Psoas muscle (tissue), 8 donors: Measurements from ENCODE around the gene HOXA4. TPM values are rescaled to one million over a fixed set of nuclear protein-coding genes. Genes with fewer than 3 reads are reported as not detected.
A peak's percentile ranks its signal among the peaks of the same experiment; 100 is the strongest.

Experiments
- ATAC-seq, 4 donors: fragments of 200-7000 bp; cut with Tn5 transposase; one replicate each; pipeline ENCODE4 v1.9.1; 2020; ENCODE audit warnings: moderate library complexity in 3 of 4, mild to moderate bottlenecking in 2 of 4
- DNase-seq, 2 donors: peaks; one replicate each; pipeline ENCODE4 v3.0.0-alpha.2; 2020
- H3K27ac ChIP-seq: fragments of 200-600 bp; one replicate; pipeline ENCODE4 v1.8.0; 2022
- H3K27me3 ChIP-seq, 3 donors: fragments of 200-600 bp in 1 of 3; one replicate each; pipeline versions ENCODE4 v1.6.1 to v1.8.0; 2013 to 2022; ENCODE audit warnings: low read length in 2 of 3, mild to moderate bottlenecking in 2 of 3, moderate library complexity in 1 of 3; ENCODE audit not compliant: insufficient read depth in 3 of 3
- H3K36me3 ChIP-seq, 2 donors: fragments of 200-600 bp in 1 of 2; one replicate each; pipeline versions ENCODE4 v1.6.1 to v1.8.0; 2013 to 2022; ENCODE audit warnings: low read depth in 1 of 2, mild to moderate bottlenecking in 1 of 2, moderate library complexity in 1 of 2; ENCODE audit not compliant: insufficient read depth in 1 of 2
- H3K4me1 ChIP-seq: fragments of 200-600 bp; one replicate; pipeline ENCODE4 v1.8.0; 2022
- H3K4me3 ChIP-seq: fragments of 200-600 bp; one replicate; pipeline ENCODE4 v1.8.0; 2022; ENCODE audit warnings: mild to moderate bottlenecking
- H3K9me3 ChIP-seq: fragments of 200-600 bp; one replicate; pipeline ENCODE4 v1.8.0; 2022
- WGBS, 3 donors: extraction: QIAGEN DNeasy Blood & Tissue Kit; methylation state at CpG; one replicate each; pipeline versions ENCODE4 v1.1.6 to v1.1.7; 2013; 5-methylcytosine and 5-hydroxymethylcytosine counted together
- intact Hi-C, 2 donors: fragments of 100-400 bp; cut with DNase I; formaldehyde crosslinking; loops; one replicate each; pipeline versions ENCODE4 v1.11.0 to v1.14.2; 2022
- polyA plus RNA-seq, 3 donors: library from polyadenylated mRNA; stranded (reverse); fragments of 200-250 nt; gene quantifications; one replicate each; pipeline ENCODE4 v1.2.3, GENCODE V29; 2013
- total RNA-seq, 4 donors: library from RNA; stranded (reverse); fragmentation: NEBNext Ultra II Directional in 2 of 4; extraction: Animal tissue kit (Norgen Biotek cat#: 25700) in 2 of 4; gene quantifications; one replicate each; pipeline versions ENCODE4 v1.2.1 to v1.2.4, GENCODE V29; 2021 to 2023
- TF ChIP-seq, protein P1 (sequence below): fragments of 200-600 bp; IDR thresholded peaks from one replicate; pipeline ENCODE4 v1.8.0; 2022; ENCODE audit warnings: antibody characterized with exemption
- donor health status: healthy with polysubstance abuse.
- donor health status: DM: no; HTN: no; CAD: no; lungs with moderate emphysema.
- donor health status: Bipolar disorder and iron deficiency.
- donor health status: healthy.
- donor health status: DM: yes; HTN: yes; CAD: no.
- donor health status: DM: no; HTN: no; CAD: no.
- donor health status: DM: no; HTN: no; CAD: no.
- donor health status: DM: yes; HTN: yes; CAD: no.

The HOXA4 gene
- total and polyA plus RNA-seq, 7 donors = 6.8 to 20.8 (median 10.1) TPM

DNA sequence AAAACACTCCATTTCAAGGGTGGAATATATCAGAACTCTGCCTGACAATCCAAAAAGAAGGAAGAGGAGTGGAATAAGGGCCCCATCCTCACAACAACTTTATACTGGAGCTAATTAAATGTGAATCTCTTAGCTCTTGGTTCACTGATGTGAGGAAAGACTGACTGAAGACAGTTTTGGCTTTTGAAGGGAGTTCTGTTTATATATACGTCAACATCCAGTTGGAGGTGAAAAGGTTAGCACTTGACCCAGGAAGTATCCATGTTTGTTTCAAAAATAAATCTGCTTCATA is 37.8 kb downstream of the HOXA4 start:
- peaks cover 2 to 21% (median 7%) of the 10 kb centered on the region in 3 donors for H3K27me3 ChIP-seq
- no peak overlapping the region for H3K4me3 ChIP-seq
- DNase-seq = no peak
- ATAC-seq = no peak
- intact Hi-C loops = no loop called here
- WGBS, 3 donors = 65 to 87% (median 69%) methylated on average over 1 of the region's 1 CpG
- H3K36me3 ChIP-seq = no peaks in the 10 kb centered on the region
- H3K4me1 ChIP-seq = peaks cover 7% of the 10 kb centered on the region
- H3K27ac ChIP-seq = no peak overlapping the region
- TF ChIP-seq, protein P1, sequence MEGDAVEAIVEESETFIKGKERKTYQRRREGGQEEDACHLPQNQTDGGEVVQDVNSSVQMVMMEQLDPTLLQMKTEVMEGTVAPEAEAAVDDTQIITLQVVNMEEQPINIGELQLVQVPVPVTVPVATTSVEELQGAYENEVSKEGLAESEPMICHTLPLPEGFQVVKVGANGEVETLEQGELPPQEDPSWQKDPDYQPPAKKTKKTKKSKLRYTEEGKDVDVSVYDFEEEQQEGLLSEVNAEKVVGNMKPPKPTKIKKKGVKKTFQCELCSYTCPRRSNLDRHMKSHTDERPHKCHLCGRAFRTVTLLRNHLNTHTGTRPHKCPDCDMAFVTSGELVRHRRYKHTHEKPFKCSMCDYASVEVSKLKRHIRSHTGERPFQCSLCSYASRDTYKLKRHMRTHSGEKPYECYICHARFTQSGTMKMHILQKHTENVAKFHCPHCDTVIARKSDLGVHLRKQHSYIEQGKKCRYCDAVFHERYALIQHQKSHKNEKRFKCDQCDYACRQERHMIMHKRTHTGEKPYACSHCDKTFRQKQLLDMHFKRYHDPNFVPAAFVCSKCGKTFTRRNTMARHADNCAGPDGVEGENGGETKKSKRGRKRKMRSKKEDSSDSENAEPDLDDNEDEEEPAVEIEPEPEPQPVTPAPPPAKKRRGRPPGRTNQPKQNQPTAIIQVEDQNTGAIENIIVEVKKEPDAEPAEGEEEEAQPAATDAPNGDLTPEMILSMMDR = no peak
- H3K9me3 ChIP-seq = no peaks in the 10 kb centered on the region

DNA sequence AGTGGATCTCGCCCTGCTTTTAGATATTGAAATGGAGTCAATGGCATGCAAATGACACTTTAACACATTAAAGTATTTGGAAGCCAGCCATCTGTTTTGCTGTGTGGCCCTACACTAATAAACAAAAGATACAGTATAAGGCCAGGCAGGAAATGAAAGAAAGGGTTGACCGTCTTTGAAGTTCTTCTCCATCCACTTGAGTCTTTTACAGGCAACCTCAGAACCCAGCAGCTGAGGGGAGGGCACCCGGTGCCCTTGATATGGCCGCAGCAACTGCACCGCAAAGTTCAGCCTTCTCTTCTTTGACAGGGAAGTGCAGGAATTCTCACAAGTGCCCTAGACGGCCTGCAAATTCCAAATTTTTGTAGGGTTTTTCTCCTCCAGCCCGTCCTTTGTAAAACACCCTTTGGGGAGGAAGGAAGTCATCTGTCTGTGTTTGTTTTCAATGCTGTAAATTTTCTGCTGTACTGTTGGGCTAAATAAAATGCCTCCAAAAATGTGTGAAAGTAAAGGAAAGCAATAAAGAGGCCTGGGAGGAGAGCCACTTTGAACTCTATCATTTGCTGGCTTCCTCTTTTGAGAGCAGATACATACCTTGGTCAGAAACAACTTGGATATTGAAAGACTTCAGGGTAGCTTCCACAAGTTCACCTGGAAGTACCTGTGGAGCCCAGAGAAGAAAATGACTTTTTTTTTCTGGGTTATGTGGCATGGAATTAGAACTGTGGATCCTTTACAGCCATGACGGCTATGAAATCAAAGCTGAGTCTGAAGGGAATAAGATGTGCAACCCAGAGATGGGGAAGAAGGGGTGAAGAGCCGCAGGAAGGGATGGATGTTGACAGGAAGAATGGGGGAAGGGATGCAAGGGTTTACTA is 38.4 kb downstream of the HOXA4 start:
- Histone ChIP-seq H3K27me3 (peaks cover 6 to 27% (median 7%) of the 10 kb centered on the region in 3 donors), H3K36me3 (no peaks in the 10 kb centered on the region), H3K4me3 (no peak overlapping the region), H3K4me1 (peaks cover under 1% of the 10 kb centered on the region), H3K9me3 (no peaks in the 10 kb centered on the region), H3K27ac (no peak overlapping the region)
- ATAC-seq (no peak), DNase-seq (no peak)
- intact Hi-C loops = no loop called here
- WGBS, 3 donors = 78 to 86% (median 81%) methylated on average over 9 of the region's 9 CpGs
- TF ChIP-seq, protein P1 = no peak

DNA sequence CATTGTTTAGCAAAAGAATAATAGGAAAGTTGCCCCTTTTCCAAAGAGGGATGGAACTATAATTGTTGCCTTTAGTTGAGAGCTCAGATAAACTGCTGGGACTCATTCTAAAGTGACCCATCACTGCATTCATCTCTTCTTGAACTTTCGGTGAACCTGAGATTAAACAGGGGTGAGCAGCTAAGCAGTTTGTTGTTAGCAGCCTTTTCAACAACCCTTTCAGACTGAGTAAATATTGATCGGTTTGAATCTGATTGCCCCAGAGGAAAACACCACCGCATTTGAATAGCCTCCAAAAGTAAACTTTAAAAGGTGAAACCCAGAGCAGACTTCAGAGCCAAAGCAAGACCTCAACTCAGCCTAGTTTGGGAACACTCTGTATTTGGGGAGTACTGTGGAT is 39.5 kb downstream of the HOXA4 start:
- Histone ChIP-seq H3K9me3 (no peaks in the 10 kb centered on the region), H3K27ac (no peak overlapping the region), H3K27me3 (peaks cover 6 to 31% (median 7%) of the 10 kb centered on the region in 3 donors), H3K36me3 (no peaks in the 10 kb centered on the region), H3K4me3 (no peak overlapping the region), H3K4me1 (no peaks in the 10 kb centered on the region)
- DNase-seq = no peak
- WGBS, 3 donors = 69 to 78% (median 78%) methylated on average over 3 of the region's 3 CpGs
- intact Hi-C loops = no loop called here
- TF ChIP-seq, protein P1 = no peak
- no peak for ATAC-seq

DNA sequence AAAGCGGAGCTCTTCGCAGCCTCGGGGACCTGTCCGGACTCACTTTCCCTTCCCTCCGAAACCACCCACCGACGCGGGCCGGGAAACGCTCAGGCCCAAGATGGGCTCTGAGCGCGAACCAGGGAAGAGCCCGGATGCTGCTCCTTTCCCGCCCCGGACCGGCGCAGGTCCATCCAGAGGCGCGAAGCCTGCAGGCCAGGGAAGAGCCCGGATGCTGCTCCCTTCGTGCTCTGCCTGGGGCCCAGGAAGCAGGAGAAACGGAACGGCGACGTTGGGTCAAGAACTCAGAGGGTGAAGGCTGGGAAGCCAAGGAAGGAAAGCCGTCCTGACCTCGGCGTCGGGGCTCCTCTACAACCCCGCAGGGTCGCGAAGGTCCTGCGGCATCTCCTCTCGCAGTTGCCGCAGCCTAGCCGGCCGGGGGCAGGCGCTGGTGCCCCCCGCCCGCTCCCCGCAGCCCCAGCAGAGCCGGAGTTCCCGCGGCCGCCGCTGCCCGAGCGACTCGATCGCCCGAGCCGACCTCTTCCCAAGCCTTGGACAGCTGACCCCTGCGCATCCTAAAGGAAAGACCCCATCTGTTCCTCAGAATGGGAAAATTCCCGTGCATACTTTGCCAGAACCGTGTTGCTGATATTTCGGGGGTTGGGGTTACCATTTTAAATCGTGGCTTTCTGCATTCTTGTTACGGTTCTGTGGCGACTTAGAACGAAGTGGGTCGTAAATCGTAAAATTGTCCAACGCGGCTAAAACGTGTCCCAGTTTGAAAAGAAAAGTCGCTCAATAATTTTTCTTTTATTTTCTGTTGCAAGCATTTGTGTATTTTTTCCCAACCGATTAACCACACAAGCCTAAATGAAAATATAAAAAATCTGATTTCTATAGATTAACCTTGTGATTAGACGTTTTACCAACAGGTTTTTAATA is 42.3 kb downstream of the HOXA4 start:
- no peaks in the 10 kb centered on the region for H3K36me3 ChIP-seq
- intact Hi-C loops = no loop called here
- no peak overlapping the region for H3K27ac ChIP-seq
- DNase-seq (no peak), ATAC-seq (no peak)
- H3K9me3 ChIP-seq = no peaks in the 10 kb centered on the region
- H3K27me3 ChIP-seq = peaks cover 6 to 31% (median 7%) of the 10 kb centered on the region in 3 donors
- TF ChIP-seq, protein P1 = no peak
- no peaks in the 10 kb centered on the region for H3K4me1 ChIP-seq
- peak overlapping the region; percentile 36 for H3K4me3 ChIP-seq
- WGBS, 3 donors = 25 to 33% (median 30%) methylated on average over 58 to 68 of the region's 68 CpGs
